Activated naive CD4-positive, alpha-beta T cell treated with anti-CD3 and anti-CD28 coated beads, Interleukin-2, amount 50 U/mL, for 24 hours (primary cell): ENCODE results near the gene PGF.

Experiments used
- H3K27ac Mint-ChIP-seq: one replicate; pipeline ENCODE4 v1.8.0; 2021; ENCODE audit warnings: mild to moderate bottlenecking, mixed read lengths
- H3K27me3 Mint-ChIP-seq: one replicate; pipeline ENCODE4 v1.8.0; 2021; ENCODE audit warnings: mixed read lengths
- H3K36me3 Mint-ChIP-seq: one replicate; pipeline ENCODE4 v1.8.0; 2021; ENCODE audit warnings: mixed read lengths
- H3K4me1 Mint-ChIP-seq: one replicate; pipeline ENCODE4 v1.8.0; 2021; ENCODE audit warnings: mixed read lengths
- H3K4me3 Mint-ChIP-seq: one replicate; pipeline ENCODE4 v1.8.0; 2021; ENCODE audit warnings: mild to moderate bottlenecking, mixed read lengths
- H3K9me3 Mint-ChIP-seq: one replicate; pipeline ENCODE4 v1.8.0; 2021; ENCODE audit warnings: mixed read lengths

PGF gene

DNA sequence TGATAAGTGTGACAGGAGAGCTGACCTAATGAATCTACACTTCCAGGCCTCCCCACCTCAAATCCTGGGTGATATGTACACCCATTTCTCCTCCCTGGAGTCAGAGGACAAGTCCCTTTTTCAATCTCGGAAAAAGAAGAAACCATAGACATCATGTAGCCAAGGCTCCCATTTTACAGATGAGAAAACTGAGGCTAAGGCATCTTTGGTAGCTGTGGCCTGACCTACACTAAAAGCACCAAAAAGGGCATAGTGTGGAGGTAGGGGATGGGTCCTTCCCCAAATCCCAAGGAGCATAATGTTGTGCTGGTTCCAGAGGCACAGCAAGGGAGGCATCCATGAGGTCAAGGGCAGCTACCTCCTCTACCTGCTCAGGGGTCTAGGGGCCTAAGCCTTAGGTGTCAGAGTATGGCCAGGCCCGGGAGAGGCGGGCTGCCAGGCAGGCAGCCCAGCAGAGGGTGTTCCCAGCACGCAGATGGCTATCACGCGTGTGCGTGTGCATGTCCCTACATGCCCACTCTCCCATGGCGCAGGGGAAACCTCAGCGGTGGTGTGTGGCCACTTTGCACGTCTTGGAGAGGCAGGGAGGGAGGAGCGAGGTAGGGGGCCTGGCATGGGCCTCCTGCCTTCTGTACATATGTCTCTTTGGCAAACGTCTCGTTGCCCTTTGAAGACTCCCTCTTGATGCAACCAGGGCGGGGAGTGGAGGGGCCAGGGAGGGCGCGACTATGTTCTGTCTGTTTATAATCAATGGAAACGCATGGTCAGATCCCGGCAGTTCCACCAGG is 2.5 kb downstream of the PGF start:
- no peak overlapping the region for H3K4me3 Mint-ChIP-seq
- H3K36me3 Mint-ChIP-seq = no peaks in the 10 kb centered on the region
- no peak overlapping the region for H3K27ac Mint-ChIP-seq
- no peaks in the 10 kb centered on the region for H3K27me3 Mint-ChIP-seq
- no peaks in the 10 kb centered on the region for H3K4me1 Mint-ChIP-seq
- no peaks in the 10 kb centered on the region for H3K9me3 Mint-ChIP-seq

DNA sequence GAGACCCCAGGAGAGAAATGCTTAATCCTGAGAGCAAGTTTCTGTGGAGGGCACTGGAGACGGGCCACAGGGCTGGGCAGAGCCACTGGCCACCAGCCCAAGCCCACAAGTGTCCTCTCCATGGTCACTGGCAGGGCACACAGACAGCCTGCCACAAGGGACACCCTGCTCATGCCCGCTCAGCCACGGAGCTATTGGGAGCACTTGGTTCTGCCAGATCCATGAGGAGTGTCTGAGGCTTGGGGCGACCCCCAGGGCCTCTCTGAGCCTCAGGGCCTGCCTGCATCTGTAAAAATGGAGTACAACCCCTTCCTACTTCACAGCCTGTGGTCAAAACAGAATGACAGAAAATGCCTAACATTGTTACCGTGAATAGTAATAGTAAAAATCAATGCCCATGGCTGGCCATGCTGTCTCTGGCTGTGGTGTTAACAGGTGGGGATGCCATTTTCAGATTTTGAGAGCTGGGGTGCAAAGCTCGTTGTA is 3.2 kb downstream of the PGF start:
- H3K36me3 Mint-ChIP-seq = no peaks in the 10 kb centered on the region
- H3K9me3 Mint-ChIP-seq = no peaks in the 10 kb centered on the region
- H3K27ac Mint-ChIP-seq = no peak overlapping the region
- H3K4me1 Mint-ChIP-seq = no peaks in the 10 kb centered on the region
- H3K4me3 Mint-ChIP-seq = no peak overlapping the region
- no peaks in the 10 kb centered on the region for H3K27me3 Mint-ChIP-seq

DNA sequence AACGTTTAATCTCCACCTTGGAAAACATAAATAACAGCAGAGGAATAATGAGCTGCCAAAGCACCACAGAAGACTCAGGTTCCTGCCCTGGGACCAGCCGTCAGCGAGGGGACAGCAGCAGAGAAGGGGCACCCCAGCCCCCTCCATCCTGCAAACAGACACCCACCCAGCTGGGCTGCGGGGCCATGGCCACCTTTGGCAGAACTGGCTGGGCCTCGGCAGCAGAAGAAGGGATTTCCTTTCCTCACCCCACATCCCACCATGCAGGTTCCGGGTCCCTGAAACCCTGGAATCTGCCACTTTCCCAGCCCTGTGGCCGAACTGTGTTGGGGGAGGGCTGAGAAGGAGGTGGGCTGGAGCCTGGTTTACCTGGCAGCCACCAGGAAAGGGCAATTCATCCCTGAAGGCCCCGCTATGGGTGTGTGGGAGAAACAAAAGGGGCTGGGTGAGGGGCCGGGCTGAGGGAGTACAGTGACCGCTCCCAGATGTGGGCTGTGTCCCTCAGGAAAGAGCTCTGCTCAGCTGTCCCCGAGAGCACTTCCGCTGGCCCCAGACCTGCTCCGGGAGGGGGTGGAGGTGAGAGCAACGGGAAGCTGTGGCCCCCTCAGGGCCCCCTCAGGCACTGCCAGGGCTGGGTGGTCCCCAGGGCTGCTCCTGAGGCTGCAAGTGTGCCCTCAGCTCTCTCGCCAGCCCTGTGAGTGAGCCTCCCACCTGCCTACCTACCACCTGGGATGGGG is 3.8 kb downstream of the PGF start:
- H3K9me3 Mint-ChIP-seq = no peaks in the 10 kb centered on the region
- H3K4me3 Mint-ChIP-seq = no peak overlapping the region
- peaks cover 2% of the 10 kb centered on the region for H3K4me1 Mint-ChIP-seq
- no peaks in the 10 kb centered on the region for H3K27me3 Mint-ChIP-seq
- no peak overlapping the region for H3K27ac Mint-ChIP-seq
- H3K36me3 Mint-ChIP-seq = no peaks in the 10 kb centered on the region

DNA sequence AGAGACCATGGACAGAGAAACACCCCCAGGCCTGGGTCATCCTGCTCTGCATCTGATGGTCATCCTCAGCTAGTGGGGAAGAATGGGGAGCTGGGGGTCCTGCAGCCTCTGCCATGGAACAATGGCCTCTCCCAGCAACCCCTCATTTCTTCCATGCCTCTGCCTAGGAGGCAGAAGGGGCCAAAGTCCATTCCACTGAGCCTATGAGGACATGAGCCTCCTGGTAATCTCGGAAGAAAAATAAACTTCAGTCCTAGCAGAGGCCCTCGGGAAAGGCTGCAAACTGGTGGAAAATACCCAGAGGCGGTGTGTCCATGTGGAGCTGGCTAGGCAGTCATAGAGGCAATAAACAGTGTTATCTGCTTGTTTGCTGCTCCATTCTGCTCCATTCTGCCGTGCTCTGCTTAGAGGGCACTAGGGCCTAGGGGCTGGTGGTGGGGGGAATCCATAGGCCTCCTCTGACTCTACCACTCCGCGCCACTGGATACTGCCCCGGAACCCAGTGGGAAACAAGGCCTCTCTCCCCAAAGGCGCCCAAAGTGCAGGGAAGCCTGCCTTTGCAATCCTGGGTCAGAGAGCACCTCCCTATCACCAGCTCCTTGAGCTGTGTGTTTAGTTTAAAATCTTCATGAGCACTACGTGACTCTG is 4.5 kb downstream of the PGF start:
- Mint-ChIP-seq H3K4me1 (peaks cover 7% of the 10 kb centered on the region), H3K27ac (no peak overlapping the region)

DNA sequence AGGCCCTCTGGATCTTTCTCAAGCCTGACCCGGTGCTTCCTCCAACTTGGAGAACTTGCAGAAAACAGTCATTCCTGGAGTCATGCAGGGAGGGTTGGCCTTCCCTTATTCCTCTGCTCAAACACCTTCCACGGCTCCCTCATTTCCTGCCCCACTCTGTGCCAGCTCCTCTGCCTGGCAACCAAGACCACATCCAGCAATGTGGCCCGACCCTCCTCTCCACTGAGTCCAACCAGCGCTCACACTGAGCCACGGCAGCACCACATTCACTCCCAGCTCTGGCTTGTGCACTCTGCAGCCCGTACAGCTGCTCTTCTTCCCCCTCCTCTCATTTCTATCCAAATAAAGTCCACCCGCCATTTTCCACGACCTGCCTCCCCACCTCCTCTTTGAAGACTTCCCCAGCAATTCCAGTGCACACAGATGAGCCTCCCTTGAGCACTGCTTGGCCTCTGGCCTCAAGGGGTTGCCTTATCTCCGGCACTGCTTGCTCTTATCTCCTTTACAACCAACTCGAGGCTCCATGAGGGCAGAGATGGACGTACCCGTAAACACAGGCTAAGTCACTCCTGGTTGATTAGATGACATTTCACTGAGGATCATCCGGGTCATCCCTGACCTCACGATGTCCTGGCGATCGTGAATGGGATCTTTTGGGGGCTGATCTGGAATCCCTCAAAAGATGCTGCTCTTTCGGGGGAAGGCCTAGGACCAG is 5.4 kb downstream of the PGF start:
- Mint-ChIP-seq H3K9me3 (no peaks in the 10 kb centered on the region), H3K27ac (no peak overlapping the region), H3K4me3 (no peak overlapping the region), H3K36me3 (no peaks in the 10 kb centered on the region), H3K27me3 (no peaks in the 10 kb centered on the region), H3K4me1 (peaks cover 7% of the 10 kb centered on the region)

More for the DNA sequence above, 4.5 kb downstream of the PGF start:
- Mint-ChIP-seq H3K4me3 (no peak overlapping the region), H3K27me3 (no peaks in the 10 kb centered on the region), H3K9me3 (no peaks in the 10 kb centered on the region), H3K36me3 (no peaks in the 10 kb centered on the region)

DNA sequence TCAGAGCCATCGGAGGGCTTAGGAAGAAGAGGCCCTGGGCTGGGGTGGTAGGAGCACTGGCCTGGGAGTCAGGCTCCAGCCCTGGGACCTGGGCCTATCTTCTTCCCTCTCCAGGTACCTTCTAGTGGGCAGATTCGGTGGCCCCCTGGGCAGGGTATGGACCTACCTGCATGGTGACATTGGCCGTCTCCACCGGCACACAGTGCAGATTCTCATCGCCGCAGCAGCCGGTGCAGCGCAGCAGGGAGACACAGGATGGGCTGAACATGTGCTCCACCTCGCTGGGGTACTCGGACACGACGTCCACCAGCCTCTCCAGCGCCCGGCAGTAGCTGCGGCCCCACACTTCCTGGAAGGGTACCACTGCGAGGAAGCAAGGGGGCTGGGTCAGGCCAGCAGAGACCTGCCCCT is 6.2 kb downstream of the PGF start:
- Mint-ChIP-seq H3K36me3 (no peaks in the 10 kb centered on the region), H3K4me1 (peaks cover 7% of the 10 kb centered on the region), H3K9me3 (no peaks in the 10 kb centered on the region), H3K27ac (no peak overlapping the region), H3K27me3 (no peaks in the 10 kb centered on the region), H3K4me3 (no peak overlapping the region)

DNA sequence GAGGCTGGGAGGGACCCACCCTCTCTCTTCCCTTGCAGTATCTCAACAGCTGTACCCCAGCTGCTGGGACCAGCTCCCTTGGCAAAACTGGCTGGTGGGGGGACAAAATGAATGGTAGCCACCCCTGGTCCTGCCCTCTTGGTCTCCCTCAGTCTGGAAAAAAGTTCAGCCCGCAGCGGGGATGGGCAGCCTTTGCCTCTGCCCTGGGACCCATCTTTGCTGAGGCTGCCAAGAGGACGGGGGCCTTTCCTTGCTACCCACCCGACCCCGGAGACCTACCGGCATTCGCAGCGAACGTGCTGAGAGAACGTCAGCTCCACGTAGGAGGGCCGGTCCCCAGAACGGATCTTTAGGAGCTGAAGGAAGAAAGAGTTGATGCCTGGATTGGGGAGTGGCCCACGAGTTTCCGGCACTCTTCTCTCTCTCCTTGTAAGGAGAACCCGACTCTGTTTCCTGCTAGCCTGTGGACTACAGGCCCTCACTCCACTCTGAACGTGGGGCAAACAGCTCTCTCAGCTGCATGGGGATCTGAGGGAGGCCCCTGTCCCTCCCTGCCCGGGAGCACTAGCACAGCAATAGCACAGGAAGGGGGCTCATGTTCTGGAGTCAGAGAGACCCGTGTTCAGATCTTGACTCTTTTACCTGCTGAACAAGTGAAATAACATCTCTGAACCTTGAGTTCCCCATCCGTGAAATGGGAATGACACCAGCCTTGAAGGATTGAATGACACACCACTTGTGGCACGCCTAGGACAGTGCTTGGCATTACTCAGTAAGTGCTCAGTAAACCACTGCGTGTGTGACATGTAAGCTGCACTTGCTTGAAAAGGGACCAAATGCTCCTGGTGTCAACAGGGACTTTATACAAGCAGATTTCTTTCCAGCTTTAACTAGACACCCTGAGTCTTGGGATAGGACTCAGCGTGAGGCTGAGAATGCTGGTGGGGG is 6.9 kb downstream of the PGF start:
- H3K4me3 Mint-ChIP-seq = no peak overlapping the region

DNA sequence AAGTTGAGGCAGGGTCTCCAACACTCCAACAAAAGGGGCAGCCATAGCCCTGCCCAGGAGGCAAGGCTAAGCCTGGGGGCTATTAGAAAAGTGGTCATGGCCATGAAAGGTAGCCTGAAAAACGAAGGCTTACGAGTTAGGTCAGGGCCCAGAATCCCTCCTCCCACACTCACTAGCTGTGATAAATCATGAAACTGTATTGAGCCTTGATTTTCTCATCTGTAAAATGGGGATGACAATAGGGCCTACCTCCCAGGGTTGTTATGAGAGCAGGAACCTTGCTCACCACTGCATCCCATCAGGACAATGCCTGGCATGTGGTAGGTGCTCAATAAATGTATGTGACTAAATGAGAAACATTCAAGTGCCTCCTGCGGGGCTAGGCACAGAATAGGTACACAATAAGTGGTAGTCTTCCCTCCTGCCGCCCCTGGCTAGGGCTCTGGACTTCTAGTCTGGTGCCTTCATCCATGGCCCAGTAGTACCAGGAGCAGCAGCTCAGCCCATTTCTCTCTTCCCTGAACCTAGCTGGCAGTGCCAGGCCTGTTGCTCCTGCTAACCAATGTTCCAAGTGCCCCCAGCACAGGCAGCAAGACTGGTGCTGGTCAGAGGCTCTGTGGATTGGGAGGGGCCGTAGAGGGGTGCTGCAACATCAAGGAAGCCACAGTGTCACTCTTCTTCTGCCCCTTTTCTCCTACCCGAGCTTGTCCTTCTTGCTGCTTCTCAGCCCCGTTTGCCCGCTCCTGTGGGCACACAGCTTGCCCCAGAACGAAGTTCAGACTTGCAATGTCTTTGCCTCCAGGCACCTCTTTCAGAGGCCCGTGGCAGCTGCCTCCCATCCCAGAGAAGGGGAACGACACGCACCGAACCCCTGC is 7.8 kb downstream of the PGF start:
- peaks cover 16% of the 10 kb centered on the region for H3K4me1 Mint-ChIP-seq

More for the DNA sequence above, 6.9 kb downstream of the PGF start:
- H3K27me3 Mint-ChIP-seq = no peaks in the 10 kb centered on the region
- H3K27ac Mint-ChIP-seq = no peak overlapping the region
- H3K4me1 Mint-ChIP-seq = peaks cover 7% of the 10 kb centered on the region
- H3K36me3 Mint-ChIP-seq = no peaks in the 10 kb centered on the region
- no peaks in the 10 kb centered on the region for H3K9me3 Mint-ChIP-seq

DNA sequence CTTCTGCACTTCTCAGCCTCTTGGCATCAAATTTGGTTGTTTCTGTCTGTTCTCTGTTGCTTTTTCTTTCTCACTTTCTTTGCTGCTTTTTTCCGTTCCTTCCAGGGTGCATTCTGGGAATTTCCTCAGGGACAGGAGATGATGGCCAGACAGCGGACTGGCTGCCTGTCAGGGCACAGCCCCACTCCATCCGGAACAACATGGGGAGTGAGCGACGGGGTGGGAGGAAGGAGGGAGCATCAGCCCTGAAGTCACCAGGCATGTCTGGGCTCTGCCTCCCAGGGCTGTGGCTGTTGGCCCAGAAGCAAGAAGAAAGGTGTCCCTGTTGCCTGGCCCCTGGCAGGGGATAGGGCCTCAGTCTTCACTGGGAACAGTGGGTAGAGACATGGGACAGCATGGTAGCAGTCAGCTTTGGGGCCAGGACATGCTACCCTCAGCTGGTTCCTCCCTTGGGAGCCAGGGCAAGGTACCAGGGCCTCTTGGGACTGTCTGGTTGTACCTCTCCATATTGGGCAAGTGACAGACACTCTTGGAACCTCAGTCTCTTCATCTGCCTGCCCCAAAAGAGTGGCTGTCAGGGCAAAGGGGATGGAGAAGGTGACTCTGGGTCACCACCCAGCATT is 8.6 kb downstream of the PGF start:
- no peaks in the 10 kb centered on the region for H3K27me3 Mint-ChIP-seq
- no peak overlapping the region for H3K27ac Mint-ChIP-seq
- no peaks in the 10 kb centered on the region for H3K9me3 Mint-ChIP-seq
- no peak overlapping the region for H3K4me3 Mint-ChIP-seq
- no peaks in the 10 kb centered on the region for H3K36me3 Mint-ChIP-seq
- H3K4me1 Mint-ChIP-seq = peaks cover 24% of the 10 kb centered on the region

More for the DNA sequence above, 7.8 kb downstream of the PGF start:
- Mint-ChIP-seq H3K27me3 (no peaks in the 10 kb centered on the region), H3K9me3 (no peaks in the 10 kb centered on the region), H3K4me3 (no peak overlapping the region), H3K27ac (no peak overlapping the region), H3K36me3 (no peaks in the 10 kb centered on the region)

DNA sequence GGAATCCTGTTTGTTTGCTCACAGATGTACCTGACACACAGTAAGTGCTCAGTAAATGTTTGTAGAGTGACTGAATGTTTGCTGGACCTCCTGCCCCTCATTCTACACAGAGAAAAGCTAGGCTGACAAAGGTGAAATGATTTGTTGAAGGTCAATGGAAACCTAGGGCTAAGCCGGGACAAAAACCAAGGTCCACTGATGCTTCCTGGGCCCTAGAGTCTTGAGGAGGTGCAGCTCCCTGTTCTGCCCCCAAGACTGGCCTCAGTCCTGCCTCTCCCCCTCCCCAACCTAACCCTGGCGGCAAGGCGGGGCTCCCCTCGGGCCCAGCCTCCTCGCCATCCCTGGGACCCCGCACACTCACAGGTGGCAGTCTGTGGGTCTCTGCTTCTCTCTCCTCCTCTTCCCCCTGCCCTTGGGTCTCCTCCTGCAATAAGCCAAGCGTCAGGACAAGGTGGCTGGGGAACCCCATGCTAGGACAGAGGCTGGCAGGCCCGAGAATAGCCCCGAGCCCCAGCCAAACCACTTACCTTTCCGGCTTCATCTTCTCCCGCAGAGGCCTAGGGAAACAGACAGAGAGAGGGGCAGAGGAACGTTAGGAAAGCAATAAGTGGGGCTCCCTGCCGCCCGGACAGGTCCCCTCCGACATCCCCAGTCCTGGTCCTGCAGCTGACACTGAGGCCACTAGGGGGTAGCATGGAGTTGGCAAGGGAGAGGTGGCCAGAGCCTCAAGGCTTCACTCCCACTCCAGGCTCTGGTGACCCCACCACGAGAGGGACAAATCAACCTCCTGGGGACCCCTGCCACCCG is 9.3 kb downstream of the PGF start:
- Mint-ChIP-seq H3K4me3 (peak overlapping the region; percentile 59), H3K27me3 (no peaks in the 10 kb centered on the region), H3K36me3 (no peaks in the 10 kb centered on the region), H3K4me1 (peaks cover 29% of the 10 kb centered on the region), H3K9me3 (no peaks in the 10 kb centered on the region), H3K27ac (peak overlapping the region; percentile 80)

DNA sequence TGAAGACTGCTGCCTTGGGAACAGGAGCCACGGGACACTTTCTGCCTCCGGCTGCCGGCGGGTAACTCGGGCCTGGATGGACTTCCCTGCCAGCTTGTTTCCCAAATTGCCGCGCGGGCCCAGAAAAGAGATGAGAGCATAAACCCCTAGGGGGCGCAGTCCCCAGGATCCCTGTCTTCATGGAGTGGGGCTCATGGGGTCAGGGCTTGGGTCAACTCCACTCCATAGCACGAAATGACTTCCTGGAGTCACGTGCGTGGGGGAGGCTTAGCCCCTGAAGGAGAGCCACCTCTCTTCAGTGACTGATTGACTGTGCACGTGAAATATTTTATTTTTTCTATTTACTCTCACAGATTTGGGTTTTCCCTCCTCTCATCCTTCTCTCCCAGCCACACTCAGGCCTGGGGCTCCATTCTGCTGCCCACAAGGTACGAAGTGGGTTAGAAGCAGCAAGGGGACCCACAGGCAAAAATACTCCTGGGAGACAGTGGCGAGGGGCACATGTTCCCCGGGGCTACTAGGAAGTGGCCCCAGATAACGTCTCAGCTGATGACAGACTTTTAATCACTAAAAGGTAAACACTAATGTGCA is 10.0 kb downstream of the PGF start:
- no peak overlapping the region for H3K27ac Mint-ChIP-seq
- H3K4me3 Mint-ChIP-seq = no peak overlapping the region
- peaks cover 29% of the 10 kb centered on the region for H3K4me1 Mint-ChIP-seq
- H3K27me3 Mint-ChIP-seq = no peaks in the 10 kb centered on the region
- no peaks in the 10 kb centered on the region for H3K9me3 Mint-ChIP-seq
- no peaks in the 10 kb centered on the region for H3K36me3 Mint-ChIP-seq

DNA sequence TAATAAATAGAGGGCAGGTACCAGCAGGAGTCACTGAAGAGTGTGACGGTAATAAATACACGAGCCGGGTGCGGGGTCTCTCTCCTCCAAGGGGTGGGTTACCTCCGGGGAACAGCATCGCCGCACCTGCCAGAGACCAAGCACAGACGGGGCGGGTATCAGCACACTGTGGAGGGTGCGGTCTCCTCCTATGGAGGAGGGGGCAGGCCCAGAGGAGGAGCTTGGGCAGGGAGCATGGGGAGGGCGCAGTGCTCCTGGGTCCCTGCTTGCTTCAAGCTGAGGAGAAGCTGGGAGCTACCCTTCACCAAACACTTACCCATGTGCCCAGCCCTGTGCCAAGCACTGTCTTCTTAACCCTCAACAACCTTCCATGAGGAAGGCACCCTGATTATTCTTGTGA is 12.8 kb downstream of the PGF start:
- no peaks in the 10 kb centered on the region for H3K27me3 Mint-ChIP-seq

More for the DNA sequence above, 12.8 kb downstream of the PGF start:
- Mint-ChIP-seq H3K4me1 (peaks cover 34% of the 10 kb centered on the region), H3K36me3 (no peaks in the 10 kb centered on the region), H3K27ac (no peak overlapping the region), H3K4me3 (peak overlapping the region; percentile 47), H3K9me3 (no peaks in the 10 kb centered on the region)
